DND-41 (cell line): ENCODE data around the gene MPHOSPH8.

ENCODE experiments used
- ATAC-seq: fragments of 200-7000 bp; cut with Tn5 transposase; 3 replicates; pipeline ENCODE4 v1.9.1; 2021; ENCODE audit warnings: low read depth; ENCODE audit not compliant: insufficient read depth
- DNase-seq: peaks from one replicate; pipeline ENCODE4 v3.0.0-alpha.2; 2020
- H2AFZ ChIP-seq: 2 replicates; pipeline ENCODE4 v1.6.0; 2012; ENCODE audit warnings: low read depth, low read length
- H3K27ac ChIP-seq: 2 replicates; pipeline ENCODE4 v1.5.1; 2012; ENCODE audit warnings: low read length, inconsistent platforms
- H3K27me3 ChIP-seq: fragments of 200-600 bp; sonication (generic); 2 replicates; pipeline ENCODE4 v1.6.0; 2012; ENCODE audit warnings: low read length, mild to moderate bottlenecking, inconsistent platforms; ENCODE audit not compliant: insufficient read depth, poor library complexity
- H3K36me3 ChIP-seq: 2 replicates; pipeline ENCODE4 v1.5.1; 2012; ENCODE audit warnings: low read length, inconsistent platforms; ENCODE audit not compliant: insufficient read depth
- H3K4me1 ChIP-seq: 2 replicates; pipeline ENCODE4 v1.5.1; 2012; ENCODE audit warnings: mild to moderate bottlenecking, low read length; ENCODE audit not compliant: insufficient read depth
- H3K4me2 ChIP-seq: 2 replicates; pipeline ENCODE4 v1.6.0; 2012; ENCODE audit warnings: mild to moderate bottlenecking, moderate library complexity, low read length, inconsistent platforms; ENCODE audit not compliant: insufficient read depth
- H3K4me3 ChIP-seq, 2 experiments: fragments of 200-600 bp in 1 of 2; shearing (Covaris generic) in 1 of 2; 2 replicates each; pipeline ENCODE4 v1.5.1; 2012 to 2016; ENCODE audit warnings: inconsistent platforms in 2 of 2, low read length in 2 of 2, mild to moderate bottlenecking in 2 of 2, low read depth in 1 of 2, moderate library complexity in 1 of 2
- H3K79me2 ChIP-seq: 2 replicates; pipeline ENCODE4 v1.6.0; 2012; ENCODE audit warnings: low read length, inconsistent platforms; ENCODE audit not compliant: insufficient read depth
- H3K9ac ChIP-seq: 2 replicates; pipeline ENCODE4 v1.6.0; 2012; ENCODE audit warnings: low read depth, mild to moderate bottlenecking, inconsistent platforms, low read length, moderate library complexity
- H3K9me3 ChIP-seq: 2 replicates; pipeline ENCODE4 v1.5.1; 2012; ENCODE audit warnings: low read length, moderate library complexity, mild to moderate bottlenecking, inconsistent platforms; ENCODE audit not compliant: insufficient read depth, severe bottlenecking
- H4K20me1 ChIP-seq: 2 replicates; pipeline ENCODE4 v1.6.0; 2012; ENCODE audit warnings: low read length; ENCODE audit not compliant: insufficient read depth
- EZH2 ChIP-seq: IDR thresholded peaks from 3 replicates; pipeline ENCODE4 v1.6.1; 2012; ENCODE audit warnings: borderline replicate concordance, low read depth, mild to moderate bottlenecking, moderate library complexity, low read length, inconsistent platforms; ENCODE audit not compliant: severe bottlenecking
- TF ChIP-seq, protein P1 (sequence below): IDR thresholded peaks from 2 replicates; pipeline ENCODE4 v1.5.1; 2012; ENCODE audit warnings: borderline replicate concordance, low read length, moderate library complexity, mild to moderate bottlenecking; ENCODE audit not compliant: poor library complexity, severe bottlenecking; ENCODE audit errors: extremely low read depth

The MPHOSPH8 gene

DNA sequence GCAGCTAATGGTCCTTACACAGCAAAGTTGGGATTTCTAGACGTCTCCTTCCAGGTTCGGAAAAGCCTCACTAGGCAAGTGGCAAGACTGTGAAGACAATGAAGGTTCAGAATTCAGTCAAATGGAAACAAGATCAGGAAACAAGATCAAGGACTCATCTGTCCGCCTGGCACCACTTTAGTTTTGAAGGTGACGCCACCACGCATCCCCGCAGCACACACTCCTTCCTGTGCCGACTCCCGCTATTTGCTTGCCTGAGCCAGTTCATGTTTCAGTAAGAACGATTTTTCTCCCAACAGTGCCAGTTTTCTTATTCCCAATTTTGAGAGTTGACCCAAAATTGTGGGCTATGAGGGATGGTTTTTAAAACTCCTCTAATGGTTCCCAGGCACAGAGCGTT is 41.4 kb downstream of the MPHOSPH8 start:
- Histone ChIP-seq H3K36me3 (peaks cover 87% of the 10 kb centered on the region), H3K4me1 (no peaks in the 10 kb centered on the region)

DNA sequence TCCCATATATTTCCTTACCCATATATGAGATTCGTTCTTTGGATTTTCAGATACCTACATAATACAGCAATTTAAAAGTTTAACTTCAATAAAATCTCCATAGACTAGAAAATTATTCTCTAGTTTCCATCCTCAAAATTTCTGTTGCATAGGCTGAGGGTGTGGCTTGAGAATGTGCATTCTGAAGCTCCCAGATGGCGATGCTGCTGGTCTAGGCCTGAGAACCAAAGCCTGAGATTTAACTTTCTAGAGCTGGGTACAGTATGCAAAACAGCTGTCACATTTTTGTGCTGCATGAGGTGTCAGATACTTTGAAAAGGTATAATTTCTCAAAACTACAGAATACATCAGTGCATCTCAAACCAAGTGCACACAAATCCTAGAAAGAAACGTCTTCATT is 42.7 kb downstream of the MPHOSPH8 start:
- Histone ChIP-seq H3K36me3 (peaks cover 79% of the 10 kb centered on the region), H3K9ac (no peak overlapping the region), H3K27ac (no peak overlapping the region), H3K9me3 (no peaks in the 10 kb centered on the region), H3K4me2 (no peak overlapping the region), H4K20me1 (no peaks in the 10 kb centered on the region; the same call in 1 of the 2 replicates), H3K27me3 (no peaks in the 10 kb centered on the region), H2AFZ (no peak overlapping the region), H3K4me1 (no peaks in the 10 kb centered on the region), H3K4me3 (no peak overlapping the region), H3K79me2 (peaks cover 5% of the 10 kb centered on the region; the same call in 1 of the 2 replicates)
- no peak for DNase-seq
- no peak for ATAC-seq
- TF ChIP-seq EZH2 = no peak
- TF ChIP-seq, protein P1, sequence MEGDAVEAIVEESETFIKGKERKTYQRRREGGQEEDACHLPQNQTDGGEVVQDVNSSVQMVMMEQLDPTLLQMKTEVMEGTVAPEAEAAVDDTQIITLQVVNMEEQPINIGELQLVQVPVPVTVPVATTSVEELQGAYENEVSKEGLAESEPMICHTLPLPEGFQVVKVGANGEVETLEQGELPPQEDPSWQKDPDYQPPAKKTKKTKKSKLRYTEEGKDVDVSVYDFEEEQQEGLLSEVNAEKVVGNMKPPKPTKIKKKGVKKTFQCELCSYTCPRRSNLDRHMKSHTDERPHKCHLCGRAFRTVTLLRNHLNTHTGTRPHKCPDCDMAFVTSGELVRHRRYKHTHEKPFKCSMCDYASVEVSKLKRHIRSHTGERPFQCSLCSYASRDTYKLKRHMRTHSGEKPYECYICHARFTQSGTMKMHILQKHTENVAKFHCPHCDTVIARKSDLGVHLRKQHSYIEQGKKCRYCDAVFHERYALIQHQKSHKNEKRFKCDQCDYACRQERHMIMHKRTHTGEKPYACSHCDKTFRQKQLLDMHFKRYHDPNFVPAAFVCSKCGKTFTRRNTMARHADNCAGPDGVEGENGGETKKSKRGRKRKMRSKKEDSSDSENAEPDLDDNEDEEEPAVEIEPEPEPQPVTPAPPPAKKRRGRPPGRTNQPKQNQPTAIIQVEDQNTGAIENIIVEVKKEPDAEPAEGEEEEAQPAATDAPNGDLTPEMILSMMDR = no peak

More for the DNA sequence above, 41.4 kb downstream of the MPHOSPH8 start:
- ATAC-seq = no peak
- Histone ChIP-seq H3K79me2 (no peaks in the 10 kb centered on the region), H3K4me3 (no peak overlapping the region), H3K27ac (no peak overlapping the region), H3K27me3 (no peaks in the 10 kb centered on the region), H3K9ac (no peak overlapping the region), H2AFZ (no peak overlapping the region), H4K20me1 (no peaks in the 10 kb centered on the region; the same call in 1 of the 2 replicates), H3K4me2 (no peak overlapping the region), H3K9me3 (no peaks in the 10 kb centered on the region)
- no peak for DNase-seq
- TF ChIP-seq EZH2 = no peak
- TF ChIP-seq, protein P1 = no peak

DNA sequence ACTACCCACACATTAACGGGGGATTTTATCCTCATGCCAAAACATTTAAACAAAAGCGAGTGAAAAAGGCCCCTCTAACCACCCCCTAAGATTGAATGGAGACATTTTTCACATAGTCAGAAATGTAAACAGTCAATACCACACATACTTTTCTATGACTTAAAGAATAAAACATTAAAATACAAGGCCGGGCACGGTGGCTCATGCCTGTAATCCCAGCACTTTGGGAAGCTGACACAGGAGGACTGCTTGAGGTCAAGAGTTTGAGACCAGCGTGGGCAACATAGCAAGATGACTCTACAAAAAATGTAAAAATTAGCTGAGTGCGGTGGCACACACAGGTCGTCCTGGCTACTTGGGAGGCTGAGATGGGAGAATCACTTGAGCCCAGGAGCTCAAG is 47.3 kb downstream of the MPHOSPH8 start:
- Histone ChIP-seq H4K20me1 (no peaks in the 10 kb centered on the region; the same call in 1 of the 2 replicates), H3K9me3 (no peaks in the 10 kb centered on the region), H2AFZ (no peak overlapping the region), H3K79me2 (peaks cover 15% of the 10 kb centered on the region), H3K27me3 (no peaks in the 10 kb centered on the region), H3K27ac (no peak overlapping the region), H3K4me1 (no peaks in the 10 kb centered on the region), H3K4me3 (no peak overlapping the region), H3K36me3 (peaks cover 50% of the 10 kb centered on the region), H3K4me2 (no peak overlapping the region), H3K9ac (no peak overlapping the region)
- DNase-seq (no peak), ATAC-seq (no peak)
- TF ChIP-seq, protein P1 = no peak
- no peak for TF ChIP-seq EZH2
